Right lobe of liver (tissue), 4 donors: ENCODE results near the gene SIRPA.

Experiments used
- CTCF ChIP-seq, 4 donors: fragments of 200-600 bp in 3 of 4; fragments of 450-650 bp in 1 of 4; IDR thresholded peaks; one replicate each; pipeline versions ENCODE4 v1.5.1 to v1.8.0; 2016 to 2022; ENCODE audit warnings: antibody characterized with exemption in 4 of 4, mild to moderate bottlenecking in 2 of 4
- POLR2A ChIP-seq: fragments of 450-650 bp; IDR thresholded peaks from one replicate; pipeline ENCODE4 v1.6.1; 2017; ENCODE audit warnings: antibody characterized with exemption, mild to moderate bottlenecking
- donor health status: DM: no; HTN: no; CAD: no.
- donor health status: DM: no; HTN: no; CAD: no.
- donor health status: DM: no; HTN: yes; CAD: no.

DNA sequence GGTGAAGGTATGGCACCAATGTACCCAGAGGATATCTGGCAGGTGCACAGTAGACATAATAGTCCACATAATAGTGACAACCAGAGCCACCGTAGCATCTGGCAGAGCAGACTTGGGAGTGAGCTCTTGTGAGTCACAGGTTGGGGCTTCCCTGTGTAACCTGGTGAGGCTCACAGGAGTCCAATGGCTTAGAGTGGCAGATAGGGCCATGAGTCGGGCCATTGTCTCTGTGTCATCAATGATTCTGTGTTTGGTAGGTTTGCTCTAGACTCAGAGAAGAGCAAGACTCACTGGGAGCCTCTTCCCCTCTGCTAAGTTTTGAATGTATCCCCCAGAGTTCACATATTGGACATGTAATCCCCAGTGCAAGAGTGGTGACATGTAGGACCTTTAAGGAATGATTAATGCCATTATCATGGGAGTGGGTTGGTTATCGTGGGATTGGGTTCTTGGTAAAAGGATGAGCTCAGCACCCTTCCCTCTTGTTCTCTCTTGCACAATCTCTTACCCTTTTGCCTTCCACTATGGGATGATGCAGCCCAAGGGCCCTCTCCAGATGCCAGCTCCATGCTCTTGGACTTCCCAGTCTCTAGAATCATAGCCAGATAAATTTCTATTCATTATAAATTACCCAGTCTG lies 22.6 kb upstream of the SIRPA start:
- no peak for TF ChIP-seq CTCF (IDR thresholded peaks at IDR 0.05)
- no peak for TF ChIP-seq POLR2A
